Epithelial cell of proximal tubule (primary cell): ENCODE results near the gene ARHGEF40. TPM values are rescaled to one million over a fixed set of nuclear protein-coding genes. Genes with fewer than 3 reads are reported as not detected.
"Not testable (repeated sequence)": the region's sequence is repeated elsewhere in the genome, so short reads cannot be mapped to it uniquely, and the experiment has no call there.

ENCODE experiments used
- DNase-seq: peaks from one replicate; pipeline ENCODE4 v3.0.0-alpha.2; 2011; ENCODE audit warnings: low read depth
- H3K4me3 ChIP-seq: 2 replicates; pipeline ENCODE4 v1.5.1; 2011; ENCODE audit warnings: low read depth, mild to moderate bottlenecking, low read length
- total RNA-seq: library from RNA; depleted of rRNA; stranded (reverse); fragments of >200 nt; gene quantifications from 2 replicates; pipeline ENCODE4 v1.2.3, GENCODE V29; 2015
- TF ChIP-seq, protein P1 (sequence below): conservative IDR thresholded peaks from 2 replicates; pipeline ENCODE4 v1.5.1; 2012; ENCODE audit warnings: low read depth, mild to moderate bottlenecking, low read length

The ARHGEF40 gene
- total RNA-seq, 1 donor from 2014 or later = 42.7 TPM

DNA sequence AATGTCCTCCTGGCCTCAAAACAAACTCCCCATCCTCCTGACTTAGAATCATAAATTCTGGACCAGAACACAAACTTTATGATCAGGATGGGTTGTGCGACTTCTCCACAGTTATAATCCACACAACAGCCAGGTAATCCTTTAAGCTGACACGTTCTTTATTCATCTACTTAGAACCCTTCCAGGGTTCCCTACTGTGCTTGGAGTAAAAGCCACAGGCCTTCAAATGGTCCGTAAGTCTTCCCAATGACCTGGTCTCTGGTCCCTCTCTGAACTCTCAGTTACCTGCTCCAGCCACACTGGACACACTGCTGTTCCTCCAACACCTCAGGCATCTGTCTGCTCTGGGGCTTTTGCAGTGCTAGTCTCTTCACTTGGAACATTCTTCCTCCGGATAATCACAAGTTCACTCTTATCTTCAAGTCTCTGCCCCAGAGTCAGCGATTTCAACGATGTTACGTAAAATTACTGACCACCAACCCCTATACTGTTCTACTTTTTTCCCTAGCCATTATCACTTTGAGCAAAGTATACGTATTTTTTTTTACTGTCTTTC, 29.7 kb upstream of the ARHGEF40 start:
- TF ChIP-seq, protein P1, sequence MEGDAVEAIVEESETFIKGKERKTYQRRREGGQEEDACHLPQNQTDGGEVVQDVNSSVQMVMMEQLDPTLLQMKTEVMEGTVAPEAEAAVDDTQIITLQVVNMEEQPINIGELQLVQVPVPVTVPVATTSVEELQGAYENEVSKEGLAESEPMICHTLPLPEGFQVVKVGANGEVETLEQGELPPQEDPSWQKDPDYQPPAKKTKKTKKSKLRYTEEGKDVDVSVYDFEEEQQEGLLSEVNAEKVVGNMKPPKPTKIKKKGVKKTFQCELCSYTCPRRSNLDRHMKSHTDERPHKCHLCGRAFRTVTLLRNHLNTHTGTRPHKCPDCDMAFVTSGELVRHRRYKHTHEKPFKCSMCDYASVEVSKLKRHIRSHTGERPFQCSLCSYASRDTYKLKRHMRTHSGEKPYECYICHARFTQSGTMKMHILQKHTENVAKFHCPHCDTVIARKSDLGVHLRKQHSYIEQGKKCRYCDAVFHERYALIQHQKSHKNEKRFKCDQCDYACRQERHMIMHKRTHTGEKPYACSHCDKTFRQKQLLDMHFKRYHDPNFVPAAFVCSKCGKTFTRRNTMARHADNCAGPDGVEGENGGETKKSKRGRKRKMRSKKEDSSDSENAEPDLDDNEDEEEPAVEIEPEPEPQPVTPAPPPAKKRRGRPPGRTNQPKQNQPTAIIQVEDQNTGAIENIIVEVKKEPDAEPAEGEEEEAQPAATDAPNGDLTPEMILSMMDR = no peak
- no peak for DNase-seq
- H3K4me3 ChIP-seq = no peak overlapping the region

- not testable (repeated sequence) for H3K4me3 ChIP-seq, DNase-seq
Observed at GRCh38 chr14:21040941-21041340, 29.2 kb upstream of the ARHGEF40 start.

DNA sequence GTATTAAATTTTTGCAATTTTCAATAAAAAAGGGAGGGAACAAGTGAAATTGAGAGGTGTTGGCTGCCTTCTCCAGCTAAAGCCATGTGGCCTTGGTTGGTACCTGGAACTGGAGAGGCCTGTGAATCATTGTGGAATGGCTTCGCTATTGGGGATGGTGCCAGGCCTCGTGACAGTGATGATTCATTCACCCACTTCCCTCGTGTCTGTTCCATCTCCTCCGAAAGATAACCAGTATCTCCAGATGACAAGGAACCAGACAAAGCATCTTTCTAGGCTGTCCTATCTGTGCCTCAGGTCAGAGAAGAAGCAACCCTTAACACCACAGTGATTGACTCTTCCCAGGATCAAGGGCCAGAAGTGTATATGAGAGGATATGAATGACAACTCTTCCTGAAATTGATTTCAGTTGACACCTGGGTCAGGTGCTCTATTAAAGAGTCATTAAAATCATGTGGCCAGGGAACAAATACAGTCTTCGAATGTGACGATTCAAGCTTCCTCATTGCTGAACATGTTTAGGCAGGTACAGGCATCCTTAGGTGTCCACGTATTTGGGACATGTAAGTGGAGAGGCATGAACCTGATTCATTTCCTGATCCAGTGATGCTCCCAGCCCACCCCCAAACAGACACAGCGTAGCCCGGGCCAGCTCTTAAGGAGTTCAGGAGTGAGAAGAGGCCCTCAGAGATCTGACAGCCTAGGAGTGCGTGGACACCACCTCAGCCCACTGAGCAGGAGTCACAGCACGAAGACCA, 28.2 kb upstream of the ARHGEF40 start, which contains the start of gene RNASE7:
Gene RNASE7, plus strand, starts transcription at position 687 of the 758 bp plus-strand sequence. CDS start 631 bp downstream, outside the sequence.
- DNase-seq = no peak
- no peak within 1 kb of the TSS for H3K4me3 ChIP-seq
- TF ChIP-seq, protein P1 = no peak

DNA sequence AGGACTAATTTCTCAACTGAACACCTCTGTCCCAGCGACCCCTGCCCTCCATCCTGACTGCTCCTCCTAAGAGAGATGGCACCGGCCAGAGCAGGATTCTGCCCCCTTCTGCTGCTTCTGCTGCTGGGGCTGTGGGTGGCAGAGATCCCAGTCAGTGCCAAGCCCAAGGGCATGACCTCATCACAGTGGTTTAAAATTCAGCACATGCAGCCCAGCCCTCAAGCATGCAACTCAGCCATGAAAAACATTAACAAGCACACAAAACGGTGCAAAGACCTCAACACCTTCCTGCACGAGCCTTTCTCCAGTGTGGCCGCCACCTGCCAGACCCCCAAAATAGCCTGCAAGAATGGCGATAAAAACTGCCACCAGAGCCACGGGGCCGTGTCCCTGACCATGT, 27.2 kb upstream of the ARHGEF40 start:
- no peak for DNase-seq
- TF ChIP-seq, protein P1 = no peak
- no peak overlapping the region for H3K4me3 ChIP-seq

DNA sequence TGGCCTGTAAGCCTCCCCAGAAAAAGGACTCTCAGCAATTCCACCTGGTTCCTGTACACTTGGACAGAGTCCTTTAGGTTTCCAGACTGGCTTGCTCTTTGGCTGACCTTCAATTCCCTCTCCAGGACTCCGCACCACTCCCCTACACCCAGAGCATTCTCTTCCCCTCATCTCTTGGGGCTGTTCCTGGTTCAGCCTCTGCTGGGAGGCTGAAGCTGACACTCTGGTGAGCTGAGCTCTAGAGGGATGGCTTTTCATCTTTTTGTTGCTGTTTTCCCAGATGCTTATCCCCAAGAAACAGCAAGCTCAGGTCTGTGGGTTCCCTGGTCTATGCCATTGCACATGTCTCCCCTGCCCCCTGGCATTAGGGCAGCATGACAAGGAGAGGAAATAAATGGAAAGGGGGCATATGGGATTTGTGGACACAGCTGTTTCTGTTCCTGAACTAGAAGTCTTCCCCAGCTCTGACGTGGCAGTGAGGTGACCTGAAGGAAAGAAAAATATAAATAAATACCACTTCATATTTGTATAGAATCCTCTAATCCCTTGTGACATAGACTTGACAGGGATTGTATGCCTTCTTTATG, 26.6 kb upstream of the ARHGEF40 start:
- no peak overlapping the region for H3K4me3 ChIP-seq
- no peak for DNase-seq
- TF ChIP-seq, protein P1 = no peak

- TF ChIP-seq, protein P1 = no peak
- no peak overlapping the region for H3K4me3 ChIP-seq
- no peak for DNase-seq
Observed at GRCh38 chr14:21043974-21044618, 26.0 kb upstream of the ARHGEF40 start.

GRCh38 chr14:21047378-21047781, 22.7 kb upstream of the ARHGEF40 start:
- TF ChIP-seq, protein P1 = no peak
- DNase-seq = no peak
- no peak overlapping the region for H3K4me3 ChIP-seq
